ENCODE results near the gene ARSG. TPM values are rescaled to one million over a fixed set of nuclear protein-coding genes. Genes with fewer than 3 reads are reported as not detected.

ARSG gene
- total and polyA plus RNA-seq, 2 of the 8 experiments (the other 6 are each of a cell fraction or from before 2014, with no cell fraction given) = 3.3 to 4.0 TPM

GRCh38 chr17:68439656-68440290, 148.5 kb downstream of the ARSG start:
- no peaks in the 10 kb centered on the region for H3K79me2 ChIP-seq (ENCODE audit: control insufficient read depth in 1 of 2, insufficient read depth in 2 of 2, low read length in 2 of 2)
- no peak for FAIRE-seq
- H2BK12ac ChIP-seq (ENCODE audit: low read depth, low read length) = no peak overlapping the region
- H3K23me2 ChIP-seq (ENCODE audit: low read depth, low read length) = no peaks in the 10 kb centered on the region
- no peak overlapping the region for H2AFZ ChIP-seq (ENCODE audit: low read length)
- CTCF ChIA-PET (ENCODE audit: partially characterized antibody) = interaction anchor here (0.5 to 9.2 kb wide), 7 partner anchors 5 to 238 kb away, joined by 3 to 67 read pairs (median 4); no protein-coding TSS in a partner anchor
- no peak overlapping the region for H3K4me3 ChIP-seq (ENCODE audit: extremely low read depth in 1 of 4, insufficient read depth in 2 of 4, low read depth in 3 of 4, low read length in 4 of 4)
- no peak overlapping the region for H2BK120ac ChIP-seq (replicated peaks; ENCODE audit: low read depth, low read length)
- no peak overlapping the region for H3K4ac ChIP-seq (replicated peaks; ENCODE audit: insufficient read length, low read depth, low read length)
- no peak overlapping the region for H2BK20ac ChIP-seq (ENCODE audit: low read length)
- H2AK5ac ChIP-seq (ENCODE audit: low read depth, low read length) = no peak overlapping the region
- POLR2A ChIA-PET (ENCODE audit: partially characterized antibody) = interaction anchor here (0.7 kb wide), 1 partner anchor 151 kb away, joined by 3 read pairs; no protein-coding TSS in a partner anchor
- 0 out of 8 replicates have a peak, but pooled peaks cover 0 to 3% (median 0%) of the 10 kb centered on the region in 4 experiments for H3K36me3 ChIP-seq (ENCODE audit: control insufficient read depth in 2 of 4, insufficient read depth in 4 of 4, low read length in 3 of 4)
- no peak overlapping the region for H4K8ac ChIP-seq (ENCODE audit: extremely low read depth, insufficient read depth, low read length)
- no peak overlapping the region for H3K4me2 ChIP-seq (ENCODE audit: insufficient read depth in 1 of 2, low read depth in 2 of 2, low read length in 2 of 2)
- no peaks in the 10 kb centered on the region for H3K27me3 ChIP-seq (replicated peaks in 1 of 4; ENCODE audit: control insufficient read depth in 3 of 4, extremely low read depth in 1 of 4, insufficient read depth in 3 of 4, low read length in 3 of 4)
- no peak overlapping the region for H3K27ac ChIP-seq (ENCODE audit: low read depth, low read length)
- no peak overlapping the region for H3K56ac ChIP-seq (replicated peaks; ENCODE audit: insufficient read length, low read depth, low read length)
- H3K14ac ChIP-seq (ENCODE audit: insufficient read length) = no peak overlapping the region
- no peaks in the 10 kb centered on the region for H4K20me1 ChIP-seq (replicated peaks in 1 of 2; ENCODE audit: control insufficient read depth in 1 of 2, insufficient read depth in 2 of 2, low read length in 2 of 2)
- H4K91ac ChIP-seq (replicated peaks; ENCODE audit: insufficient read length, low read length) = no peak overlapping the region
- no peak overlapping the region for H3K23ac ChIP-seq (ENCODE audit: insufficient read length)
- H2BK5ac ChIP-seq (ENCODE audit: low read depth, low read length) = no peak overlapping the region
- WGBS, 2 experiments (ENCODE audit: extremely low coverage in 1 of 2, insufficient coverage in 1 of 2, insufficient read length in 1 of 2, insufficient replicate concordance in 2 of 2, low coverage in 1 of 2, low lambda C conversion rate in 2 of 2, missing lambda C conversion rate in 1 of 2) = 78% methylated on average over 8 of the region's 8 CpGs; no CpG with 5 or more reads in 1 of the 2 experiments
- H3K9me3 ChIP-seq (ENCODE audit: insufficient read depth in 2 of 2, low read depth in 1 of 2, low read length in 1 of 2) = no peaks in the 10 kb centered on the region
- no peak for DNase-seq (ENCODE audit: low read depth in 1 of 2, low spot score in 2 of 2)
- no peaks in the 10 kb centered on the region for H3K79me1 ChIP-seq (ENCODE audit: low read depth, low read length)
- no peak overlapping the region for H3K9ac ChIP-seq (replicated peaks in 1 of 4; ENCODE audit: extremely low read depth in 1 of 4, low read depth in 3 of 4, low read length in 3 of 4)
- peaks cover 0 to 4% (median 0%) of the 10 kb centered on the region in 4 experiments; a peak in 2 of 7 replicates for H3K4me1 ChIP-seq (replicated peaks in 1 of 4; ENCODE audit: control insufficient read depth in 3 of 4, insufficient read depth in 4 of 4, low read length in 3 of 4)
- H4K5ac ChIP-seq (ENCODE audit: insufficient read length, low read depth, low read length) = no peak overlapping the region
- H3K18ac ChIP-seq (ENCODE audit: extremely low read depth, low read length) = no peak overlapping the region
- no peak overlapping the region for H2BK15ac ChIP-seq (ENCODE audit: low read length)
- TF ChIP-seq CHD1 (IDR thresholded peaks at IDR 0.05; ENCODE audit: low read depth, low read length) (no peak), USF2 (IDR thresholded peaks at IDR 0.05; ENCODE audit: low read length) (no peak), ASH2L (IDR thresholded peaks at IDR 0.05; ENCODE audit: low read length) (no peak), RNF2 (IDR thresholded peaks at IDR 0.05; ENCODE audit: borderline replicate concordance, low read depth, low read length, missing control alignments, poor library complexity, severe bottlenecking) (no peak)

All from H1 (cell line).